ENCODE data around the gene PUS10.
"Not testable (repeated sequence)": the region's sequence is repeated elsewhere in the genome, so short reads cannot be mapped to it uniquely, and the experiment has no call there.

PUS10 gene

GRCh38 chr2:61011678-61012077 lies 6.4 kb downstream of the PUS10 start:
- no peak for DNase-seq (ENCODE audit: low read depth in 2 of 2)

GRCh38 chr2:61009355-61009754 lies 8.7 kb downstream of the PUS10 start:
- no peak for DNase-seq (ENCODE audit: low read depth in 2 of 2)

- no peak for DNase-seq (ENCODE audit: low read depth in 2 of 2)
Measured at GRCh38 chr2:61006486-61007105, 11.5 kb downstream of the PUS10 start.

- DNase-seq (ENCODE audit: low read depth in 2 of 2), result no peak
Measured at GRCh38 chr2:61005736-61006135, 12.3 kb downstream of the PUS10 start.

DNA sequence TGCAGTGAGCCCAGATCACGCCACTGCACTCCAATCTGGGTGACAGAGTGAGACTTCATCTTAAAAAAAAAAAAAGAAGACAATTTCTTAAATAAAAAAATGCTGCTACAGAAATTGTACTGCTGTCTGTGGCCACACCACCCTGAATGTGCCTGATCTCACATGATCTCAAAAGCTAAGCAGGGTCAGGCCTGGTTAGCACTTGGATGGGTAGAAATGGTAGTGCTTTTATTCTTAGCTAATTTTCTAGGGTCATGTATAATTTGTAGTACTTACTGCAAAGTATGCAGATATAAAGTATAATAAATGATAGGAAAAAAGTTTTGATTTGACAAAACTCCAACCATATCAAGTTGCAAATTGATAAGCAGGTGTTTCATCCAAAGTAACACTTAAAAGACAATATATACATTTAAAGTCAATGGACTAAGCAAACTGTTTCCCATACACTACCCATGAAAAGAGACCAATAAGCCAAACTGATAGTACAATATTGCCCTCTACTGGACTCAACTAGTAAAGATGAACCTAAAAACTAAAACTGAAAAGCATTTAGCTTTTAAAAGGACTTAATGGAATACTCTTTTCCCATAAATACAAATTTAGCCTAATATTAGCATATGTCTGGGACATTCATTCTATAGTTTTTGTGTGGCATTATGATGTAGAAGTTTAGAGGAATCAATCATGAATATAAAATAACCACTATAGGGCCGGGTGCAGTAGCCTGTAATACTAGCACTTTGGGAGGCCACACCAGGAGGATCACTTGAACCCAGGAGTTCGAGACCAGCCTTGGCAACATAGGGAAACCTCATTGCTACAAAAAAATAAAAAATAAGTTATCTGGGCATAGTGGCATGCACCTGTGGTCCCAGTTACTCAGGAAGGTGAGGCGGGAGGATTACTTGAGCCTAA lies 19.2 kb downstream of the PUS10 start:
- no peak for DNase-seq (ENCODE audit: low read depth in 2 of 2)

DNA sequence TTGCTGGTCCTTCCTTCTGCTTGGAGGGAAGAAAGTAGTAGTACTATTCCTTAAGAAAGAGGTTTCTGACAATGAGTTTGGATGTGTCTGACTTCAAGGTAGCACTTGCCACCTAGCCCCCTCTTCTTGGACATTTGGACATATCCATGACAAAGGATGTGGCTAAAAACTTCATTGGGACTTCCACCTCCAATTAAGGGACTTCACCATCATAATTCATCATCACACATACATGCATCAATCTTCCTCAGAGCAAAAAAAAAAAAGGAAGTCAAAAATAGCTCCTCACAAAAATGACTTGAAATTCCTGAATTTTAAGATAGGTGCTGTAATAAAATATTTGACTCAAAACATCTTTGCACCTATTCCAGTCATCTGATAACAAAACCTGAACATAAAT lies 23.9 kb downstream of the PUS10 start:
- DNase-seq (ENCODE audit: low read depth in 2 of 2), result no peak

DNA sequence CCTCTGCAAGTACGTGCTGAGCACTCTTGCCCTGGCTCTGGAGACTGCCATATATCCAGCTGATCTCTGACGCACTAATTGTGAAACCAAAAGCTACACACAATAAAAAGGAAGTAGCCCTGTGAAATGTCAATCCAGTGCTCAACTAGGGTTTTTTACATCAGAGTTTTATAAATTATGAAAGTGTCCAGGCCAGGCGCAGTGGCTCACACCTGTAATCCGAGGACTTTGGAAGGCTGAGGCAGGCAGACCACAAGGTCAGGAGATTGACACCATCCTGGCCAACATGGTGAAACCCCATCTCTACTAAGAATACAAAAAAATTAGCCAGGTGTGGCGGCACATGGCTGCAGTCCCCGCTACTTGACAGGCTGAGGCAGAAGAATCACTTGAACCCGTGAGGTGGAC lies 25.1 kb downstream of the PUS10 start:
- DNase-seq (ENCODE audit: low read depth in 2 of 2), result no peak

DNA sequence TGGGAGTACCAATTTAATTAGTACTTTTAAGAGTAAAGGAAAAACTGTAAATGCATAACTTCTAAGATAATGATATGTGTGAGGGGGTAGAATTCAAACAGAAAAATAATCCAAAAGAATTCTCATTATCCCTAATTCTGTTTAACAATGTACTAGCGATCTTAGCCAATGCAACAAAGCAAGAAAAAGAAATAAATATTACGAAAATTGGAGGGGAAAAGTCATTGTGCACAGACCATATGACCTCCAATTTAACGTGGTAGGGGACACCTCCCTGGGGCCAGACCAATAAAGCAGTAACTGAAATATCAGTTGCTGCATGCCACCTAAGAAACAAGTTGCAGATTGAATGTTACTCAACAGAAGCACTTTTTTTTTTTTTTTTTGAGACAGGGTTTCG lies 26.4 kb downstream of the PUS10 start:
- no peak for DNase-seq (ENCODE audit: low read depth in 2 of 2)

GRCh38 chr2:60989259-60989658 lies 28.8 kb downstream of the PUS10 start:
- DNase-seq (ENCODE audit: low read depth in 2 of 2), result no peak

- DNase-seq (ENCODE audit: low read depth in 2 of 2), result not testable (repeated sequence)
Measured at GRCh38 chr2:60987656-60988055, 30.4 kb downstream of the PUS10 start.

DNA sequence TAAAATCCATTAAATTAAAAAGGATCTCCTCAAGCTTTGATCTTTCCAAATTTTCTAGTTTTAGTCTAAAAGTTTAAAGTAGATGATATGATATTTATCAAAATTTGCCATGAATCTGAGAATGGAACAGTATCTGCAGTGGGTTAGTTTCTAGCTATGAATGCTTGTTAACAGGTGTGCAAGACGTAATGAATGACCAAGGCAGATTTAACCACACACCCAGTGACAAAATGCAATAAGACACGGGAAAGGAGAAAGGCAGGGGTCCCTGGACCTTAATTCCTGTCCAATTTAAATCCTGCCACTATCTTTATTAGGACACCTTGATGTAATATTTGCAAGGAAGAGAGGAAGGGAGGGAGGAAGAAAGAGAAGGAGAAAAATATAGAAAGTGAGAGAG lies 31.0 kb downstream of the PUS10 start:
- no peak for DNase-seq (ENCODE audit: low read depth in 2 of 2)

DNA sequence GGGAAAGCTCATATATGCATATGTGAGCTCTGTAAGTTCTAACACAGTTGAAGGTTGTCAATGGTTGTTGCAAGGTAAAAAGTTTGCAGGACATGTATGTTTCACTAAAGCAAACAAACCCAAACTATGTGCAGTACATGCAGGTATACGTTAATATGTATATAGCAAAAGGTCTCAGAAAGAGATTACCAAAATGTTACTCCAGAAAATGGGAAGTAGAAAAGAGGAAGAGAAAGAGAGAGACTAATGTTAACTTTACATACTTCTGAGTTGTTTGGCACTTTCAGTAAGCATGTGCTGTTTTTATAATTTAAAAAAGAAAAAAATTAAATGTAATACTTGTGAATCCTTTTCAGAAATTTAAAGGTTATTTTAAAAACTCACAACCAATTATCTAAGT lies 33.3 kb downstream of the PUS10 start:
- DNase-seq (ENCODE audit: low read depth in 2 of 2), result no peak

DNA sequence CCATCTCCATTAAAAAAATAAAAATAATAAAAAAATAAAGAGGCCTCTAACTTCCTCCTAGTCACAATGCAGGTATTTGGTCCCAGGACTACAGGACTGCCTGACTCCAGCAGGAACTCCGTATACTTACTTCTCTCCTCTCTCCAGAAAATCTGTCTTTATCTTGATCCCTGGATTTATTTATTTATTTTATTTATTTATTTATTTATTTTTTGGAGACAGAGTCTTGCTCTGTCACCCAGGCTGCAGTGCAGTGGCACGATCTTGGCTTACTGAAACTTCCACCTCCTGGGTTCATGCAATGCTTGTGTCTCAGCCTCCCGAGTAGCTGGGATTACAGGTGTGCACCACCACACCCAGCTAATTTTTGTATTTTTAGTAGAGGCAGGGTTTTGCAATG lies 36.0 kb downstream of the PUS10 start:
- not testable (repeated sequence) for DNase-seq (ENCODE audit: low read depth in 2 of 2)

DNA sequence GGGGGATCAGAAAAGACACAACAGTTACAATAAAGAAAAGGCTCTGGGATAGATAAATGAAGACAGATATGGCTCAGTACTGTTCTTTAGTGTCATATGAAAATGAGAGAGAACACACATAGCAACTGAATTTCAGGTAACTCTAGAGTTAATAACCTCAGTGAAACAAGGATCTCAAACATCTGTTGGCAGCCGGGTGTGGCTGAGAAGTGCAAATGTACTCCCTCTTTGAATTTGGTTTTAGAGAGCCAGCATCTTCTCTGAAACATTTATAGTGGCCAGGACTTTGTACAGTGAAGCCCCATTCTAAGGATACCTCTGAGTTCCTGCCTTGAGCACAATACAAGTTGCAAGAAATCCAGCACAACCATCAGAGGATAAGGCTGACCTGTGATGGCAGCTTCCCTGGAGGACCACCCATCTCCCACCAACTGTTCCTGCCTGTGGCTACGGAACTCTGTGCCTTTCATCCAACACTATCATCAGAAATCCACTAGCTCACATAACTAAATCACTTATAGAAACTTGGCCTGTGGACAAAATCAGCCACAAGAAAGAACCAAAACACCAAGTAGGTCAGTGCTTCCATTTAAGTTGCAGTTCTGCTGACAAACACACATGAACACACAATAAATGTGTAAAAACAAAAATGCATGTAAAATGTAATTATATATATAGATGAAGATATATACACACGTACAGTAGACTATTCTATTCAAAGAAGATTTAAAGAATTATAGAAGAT lies 37.8 kb downstream of the PUS10 start:
- DNase-seq (ENCODE audit: low read depth in 2 of 2), result no peak

- no peak for DNase-seq (ENCODE audit: low read depth in 2 of 2)
Measured at GRCh38 chr2:60979231-60979630, 38.8 kb downstream of the PUS10 start.

- DNase-seq (ENCODE audit: low read depth in 2 of 2), result no peak
Measured at GRCh38 chr2:60977562-60977895, 40.5 kb downstream of the PUS10 start.

DNA sequence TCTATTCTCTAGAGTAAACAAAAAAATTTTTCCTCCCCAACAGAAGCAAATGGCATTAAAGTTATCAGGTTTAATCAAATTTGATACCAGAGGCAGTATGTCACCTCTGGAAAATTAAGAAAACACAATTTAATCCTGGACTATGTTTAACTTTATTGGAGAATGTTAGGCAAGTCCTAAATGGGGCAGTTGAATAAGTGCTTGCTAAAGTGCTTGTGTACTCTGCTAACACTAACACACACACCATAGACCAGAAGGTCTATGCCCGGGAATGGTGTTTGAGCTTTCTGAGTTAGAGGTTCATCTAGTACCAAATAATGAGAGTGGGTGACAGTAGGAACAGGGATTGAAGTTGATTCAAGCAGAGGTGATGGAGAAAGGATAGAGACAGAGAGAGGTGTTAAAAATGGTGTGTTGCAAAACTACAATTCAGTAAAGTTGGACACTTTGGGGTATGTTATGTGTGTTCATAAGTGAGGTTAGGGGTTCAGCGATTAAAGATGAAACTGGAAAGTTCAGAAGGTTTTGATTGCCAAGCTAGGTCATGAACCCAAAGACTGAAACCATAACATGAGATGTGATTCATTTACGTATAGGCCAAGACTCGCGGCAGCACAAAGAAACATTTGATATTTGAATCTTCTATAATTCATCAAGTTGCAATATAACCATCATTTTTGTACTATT lies 41.0 kb downstream of the PUS10 start:
- DNase-seq (ENCODE audit: low read depth in 2 of 2), result no peak

GRCh38 chr2:60976256-60976850 lies 41.7 kb downstream of the PUS10 start:
- no peak for DNase-seq (ENCODE audit: low read depth in 2 of 2)

- no peak for DNase-seq (ENCODE audit: low read depth in 2 of 2)
Measured at GRCh38 chr2:60974652-60975051, 43.4 kb downstream of the PUS10 start.

DNA sequence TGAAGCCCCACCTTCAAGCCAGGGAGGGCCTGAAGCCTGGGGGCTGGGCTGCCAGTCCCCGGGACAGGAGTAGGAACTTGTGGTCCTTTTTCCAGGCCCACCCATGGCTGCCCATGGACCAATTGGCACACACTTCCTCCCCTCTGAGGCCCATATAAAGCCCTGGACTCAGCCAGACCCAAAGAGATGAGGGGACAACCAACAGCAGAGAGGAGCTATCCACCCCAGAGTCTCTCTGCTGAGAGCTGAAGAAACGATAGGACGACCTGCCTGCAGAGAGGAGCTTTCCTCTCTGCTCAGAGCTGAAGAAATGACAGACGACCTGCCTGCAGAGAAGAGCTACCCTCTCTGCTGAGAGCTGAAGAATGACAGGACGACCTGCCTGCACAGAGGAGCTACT lies 44.4 kb downstream of the PUS10 start:
- no peak for DNase-seq (ENCODE audit: low read depth in 2 of 2)

- DNase-seq (ENCODE audit: low read depth in 2 of 2), result no peak
Measured at GRCh38 chr2:60972889-60973656, 45.0 kb downstream of the PUS10 start.
